NOMO-1 treated with dmso at 0.1 percent for 144 hours (cell line): ENCODE measurements around the gene SEMA6D.

Experiments
- DNase-seq: peaks from one replicate; lab custom pipeline; 2025; ENCODE audit not compliant: unreplicated experiment; lab: John Stamatoyannopoulos, UW

The SEMA6D gene

DNA sequence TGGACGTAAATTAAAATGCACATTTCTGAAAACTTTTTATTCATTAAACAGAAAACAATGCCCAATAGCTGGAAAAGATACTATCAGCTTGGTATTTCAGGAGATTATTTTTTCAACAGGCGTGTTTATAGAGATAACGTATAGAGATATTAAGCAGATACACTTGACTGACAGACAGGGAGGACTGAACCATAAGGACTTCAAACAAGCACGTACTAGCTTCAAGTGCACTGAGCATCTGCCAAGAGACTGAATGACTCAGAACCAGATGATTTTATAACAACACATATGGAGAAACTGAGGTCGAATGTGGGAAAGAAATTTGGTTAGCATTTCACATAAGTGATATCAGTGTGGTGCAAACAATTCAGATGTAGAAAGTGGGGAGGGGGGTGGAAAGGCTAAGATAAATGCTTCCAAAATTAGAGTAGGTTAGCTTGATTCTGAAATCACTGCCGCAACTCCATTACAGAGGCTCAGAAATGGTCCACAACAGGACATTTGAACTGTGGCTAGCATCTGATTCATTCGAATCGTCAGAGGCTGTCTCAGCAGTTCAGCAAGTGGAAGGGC, 103.5 kb downstream of the SEMA6D start:
- no peak for DNase-seq

- DNase-seq: no peak
Observed at GRCh38 chr15:47822048-47822447, 104.7 kb downstream of the SEMA6D start.
